ENCODE data around the gene RIMS1.

Gene RIMS1

GRCh38 chr6:72111611-72112010 is 225.3 kb downstream of the RIMS1 start:
- DNase-seq (ENCODE audit: low read depth), result no peak
- no peak overlapping the region for H3K4me3 ChIP-seq (ENCODE audit: low read depth, low read length)
- no peak for TF ChIP-seq CTCF (IDR thresholded peaks at IDR 0.05; ENCODE audit: low read depth, low read length, missing control alignments)

GRCh38 chr6:72130327-72130726 is 244.0 kb downstream of the RIMS1 start:
- DNase-seq (ENCODE audit: low read depth), result no peak
- H3K4me3 ChIP-seq (ENCODE audit: low read depth, low read length), result no peak overlapping the region
- no peak for TF ChIP-seq CTCF (IDR thresholded peaks at IDR 0.05; ENCODE audit: low read depth, low read length, missing control alignments)

GRCh38 chr6:72132427-72132826 is 246.1 kb downstream of the RIMS1 start:
- no peak for DNase-seq (ENCODE audit: low read depth)
- no peak for TF ChIP-seq CTCF (IDR thresholded peaks at IDR 0.05; ENCODE audit: low read depth, low read length, missing control alignments)
- no peak overlapping the region for H3K4me3 ChIP-seq (ENCODE audit: low read depth, low read length)

GRCh38 chr6:72132851-72133250 is 246.5 kb downstream of the RIMS1 start:
- DNase-seq (ENCODE audit: low read depth), result no peak
- TF ChIP-seq CTCF (IDR thresholded peaks at IDR 0.05; ENCODE audit: low read depth, low read length, missing control alignments), result no peak
- H3K4me3 ChIP-seq (ENCODE audit: low read depth, low read length), result no peak overlapping the region

GRCh38 chr6:72133324-72133723 is 247.0 kb downstream of the RIMS1 start:
- TF ChIP-seq CTCF (IDR thresholded peaks at IDR 0.05; ENCODE audit: low read depth, low read length, missing control alignments), result no peak
- H3K4me3 ChIP-seq (ENCODE audit: low read depth, low read length), result no peak overlapping the region
- DNase-seq (ENCODE audit: low read depth), result no peak

- no peak for TF ChIP-seq CTCF (IDR thresholded peaks at IDR 0.05; ENCODE audit: low read depth, low read length, missing control alignments)
- H3K4me3 ChIP-seq (ENCODE audit: low read depth, low read length), result no peak overlapping the region
These were observed 254.4 kb downstream of the RIMS1 start for GRCh38 chr6:72140795-72141194.

GRCh38 chr6:72149715-72150114 is 263.4 kb downstream of the RIMS1 start:
- no peak overlapping the region for H3K4me3 ChIP-seq (ENCODE audit: low read depth, low read length)
- no peak for DNase-seq (ENCODE audit: low read depth)
- TF ChIP-seq CTCF (IDR thresholded peaks at IDR 0.05; ENCODE audit: low read depth, low read length, missing control alignments), result no peak

More at GRCh38 chr6:72140795-72141194, 254.4 kb downstream of the RIMS1 start:
- DNase-seq (ENCODE audit: low read depth), result no peak
